HCT116 (cell line): Measurements from ENCODE around the gene DGKE. TPM values are rescaled to one million over a fixed set of nuclear protein-coding genes. Genes with fewer than 3 reads are reported as not detected.

Experiments used
- ATAC-seq: fragments of 200-7000 bp; cut with Tn5 transposase; 2 replicates; pipeline ENCODE4 v1.9.1; 2020; ENCODE audit warnings: mild to moderate bottlenecking, moderate library complexity
- BruUV-seq: library from RNA; stranded (reverse); fragments of 400-500 nt; replicated peaks from 2 replicates; lab custom pipeline; 2021; lab: Mats Ljungman, UMichigan
- CTCF ChIA-PET: fragments of 300-600 bp; sonication (Branson Sonifier 250); formaldehyde crosslinking; loops from one replicate; lab custom pipeline; 2021; ENCODE audit warnings: antibody characterized with exemption; lab: Charles Lee
- POLR2A ChIA-PET: fragments of 300-600, 350-600 bp; sonication (Branson Sonifier 250); formaldehyde crosslinking; loops from one replicate; lab custom pipeline; 2021; ENCODE audit warnings: antibody characterized with exemption; lab: Charles Lee
- RAD21 ChIA-PET, 2 experiments: fragments of 300-600 bp; sonication (Branson Sonifier 250); formaldehyde crosslinking; loops; one replicate each; lab custom pipeline; 2023; ENCODE audit warnings: low total read pairs in 2 of 2; ENCODE audit not compliant: uncharacterized antibody in 2 of 2, unreplicated experiment in 2 of 2, low non-redundant PET in 1 of 2; lab: Charles Lee
- DNase-seq: peaks from one replicate; pipeline ENCODE4 v3.0.0-alpha.2; 2010; ENCODE audit warnings: low read depth, low spot score
- H2AFZ ChIP-seq: fragments of 200-600 bp; shearing (Covaris generic), sonication (generic); 2 replicates; pipeline ENCODE4 v1.6.1; 2017; ENCODE audit warnings: low read depth, mixed run types, mixed read lengths, antibody characterized with exemption, low read length; ENCODE audit not compliant: poor library complexity, severe bottlenecking
- H3K27ac ChIP-seq: 2 replicates; pipeline ENCODE4 v1.5.1; 2012; ENCODE audit warnings: low read depth, low read length
- H3K27me3 ChIP-seq: fragments of 200-600 bp; sonication (generic); 2 replicates; pipeline ENCODE4 v1.6.1; 2016; ENCODE audit warnings: mixed run types, low read length, mixed read lengths; ENCODE audit not compliant: insufficient read depth
- H3K36me3 ChIP-seq, 2 experiments: fragments of 200-500 bp in 1 of 2; fragments of 200-600 bp in 1 of 2; sonication (Bioruptor generic) in 1 of 2; sonication (generic) in 1 of 2; 2 replicates each; pipeline versions ENCODE4 v1.5.1 to v1.6.1; 2014 to 2016; ENCODE audit warnings: low read length in 2 of 2, inconsistent platforms in 1 of 2, mixed read lengths in 1 of 2, mixed run types in 1 of 2; ENCODE audit not compliant: insufficient read depth in 2 of 2, control insufficient read depth in 1 of 2
- H3K4me1 ChIP-seq, 2 experiments: fragments of 200-600 bp in 1 of 2; sonication (generic) in 1 of 2; 2 replicates each; pipeline versions ENCODE4 v1.5.1 to v1.6.1; 2012 to 2017; ENCODE audit warnings: low read length in 2 of 2, inconsistent platforms in 1 of 2, mild to moderate bottlenecking in 1 of 2, mixed read lengths in 1 of 2, mixed run types in 1 of 2, moderate library complexity in 1 of 2; ENCODE audit not compliant: insufficient read depth in 2 of 2, control insufficient read depth in 1 of 2
- H3K4me2 ChIP-seq: fragments of 200-600 bp; sonication (generic); 2 replicates; pipeline ENCODE4 v1.6.1; 2017; ENCODE audit warnings: mixed run types, low read length, mixed read lengths
- H3K4me3 ChIP-seq, 2 experiments: fragments of 200-600 bp in 1 of 2; sonication (generic) in 1 of 2; replicated peaks in 1 of 2; 2 replicates each; pipeline ENCODE4 v1.5.1; 2011 to 2016; ENCODE audit warnings: low read length in 2 of 2, control low read depth in 1 of 2, low read depth in 1 of 2, mild to moderate bottlenecking in 1 of 2, mixed read lengths in 1 of 2, mixed run types in 1 of 2
- H3K79me2 ChIP-seq: fragments of 200-600 bp; sonication (generic); 2 replicates; pipeline ENCODE4 v1.6.1; 2017; ENCODE audit warnings: mild to moderate bottlenecking, mixed run types, low read length, moderate library complexity, mixed read lengths; ENCODE audit not compliant: insufficient read depth
- H3K9ac ChIP-seq: fragments of 200-600 bp; sonication (generic); 2 replicates; pipeline ENCODE4 v1.6.1; 2016; ENCODE audit warnings: low read length, mixed read lengths
- H3K9me2 ChIP-seq: fragments of 200-600 bp; sonication (generic), shearing (Covaris generic); 2 replicates; pipeline ENCODE4 v1.6.1; 2017; ENCODE audit warnings: mixed run types, mild to moderate bottlenecking, moderate library complexity; ENCODE audit not compliant: insufficient read depth
- H3K9me3 ChIP-seq, 2 experiments: fragments of 200-500 bp in 1 of 2; fragments of 200-600 bp in 1 of 2; sonication (Bioruptor generic) in 1 of 2; sonication (generic) in 1 of 2; 2 replicates each; pipeline ENCODE4 v1.6.1; 2014 to 2017; ENCODE audit warnings: low read length in 2 of 2, mixed read lengths in 2 of 2, inconsistent platforms in 1 of 2, low read depth in 1 of 2, mild to moderate bottlenecking in 1 of 2, mixed run types in 1 of 2, moderate library complexity in 1 of 2; ENCODE audit not compliant: control insufficient read depth in 1 of 2, insufficient read depth in 1 of 2
- H4K20me1 ChIP-seq: fragments of 200-600 bp; sonication (generic), shearing (Covaris generic); 2 replicates; pipeline ENCODE4 v1.6.1; 2017; ENCODE audit warnings: mixed run types, mild to moderate bottlenecking, moderate library complexity; ENCODE audit not compliant: insufficient read depth
- CEBPB ChIP-seq: IDR thresholded peaks from 2 replicates; pipeline ENCODE4 v1.6.1; 2012; ENCODE audit warnings: low read depth
- EGR1 ChIP-seq: IDR thresholded peaks from 2 replicates; pipeline ENCODE4 v1.6.1; 2012; ENCODE audit warnings: low read depth
- EZH2 ChIP-seq: fragments of 200-600 bp; sonication (generic); IDR thresholded peaks from 2 replicates; pipeline ENCODE4 v1.6.1; 2017; ENCODE audit warnings: antibody characterized with exemption, mixed run types
- EZH2phosphoT487 ChIP-seq: fragments of 200-600 bp; IDR thresholded peaks from 2 replicates; pipeline ENCODE4 v1.6.1; 2018; ENCODE audit warnings: antibody characterized with exemption, borderline replicate concordance
- FOSL1 ChIP-seq: IDR thresholded peaks from 2 replicates; pipeline ENCODE4 v1.6.1; 2012; ENCODE audit warnings: low read depth
- JUND ChIP-seq: IDR thresholded peaks from 2 replicates; pipeline ENCODE4 v1.6.1; 2012
- POLR2AphosphoS5 ChIP-seq: IDR thresholded peaks from 2 replicates; pipeline ENCODE4 v1.6.1; 2011; ENCODE audit warnings: mild to moderate bottlenecking, low read depth, low read length, moderate library complexity
- SP1 ChIP-seq: IDR thresholded peaks from 2 replicates; pipeline ENCODE4 v1.6.1; 2012; ENCODE audit warnings: low read depth
- YY1 ChIP-seq: IDR thresholded peaks from 2 replicates; pipeline ENCODE4 v1.6.1; 2011; ENCODE audit warnings: low read length, low read depth, moderate library complexity, mild to moderate bottlenecking; ENCODE audit not compliant: insufficient replicate concordance; ENCODE audit errors: extremely low read depth
- intact Hi-C: fragments of 100-400 bp; cut with micrococcal nuclease; formaldehyde crosslinking; loops from 2 replicates; pipeline ENCODE4 v1.10.0; 2022
- total RNA-seq: library from RNA; stranded (reverse); gene quantifications from one replicate; pipeline ENCODE4 v1.2.1, GENCODE V29; 2021; ENCODE audit not compliant: unreplicated experiment
- TF ChIP-seq, protein P1 (sequence below): IDR thresholded peaks from 2 replicates; pipeline ENCODE4 v1.6.1; 2012
- TF ChIP-seq, protein P2 (sequence below), 3 experiments: fragments of 200-600 bp in 1 of 3; sonication (generic) in 1 of 3; IDR thresholded peaks in 2 of 3; conservative IDR thresholded peaks in 1 of 3; 2 replicates each; pipeline ENCODE4 v1.5.1; 2012 to 2017; ENCODE audit warnings: low read depth in 2 of 3, low read length in 2 of 3, antibody characterized with exemption in 1 of 3, borderline replicate concordance in 1 of 3, control low read depth in 1 of 3, mild to moderate bottlenecking in 1 of 3, mixed read lengths in 1 of 3, mixed run types in 1 of 3, moderate library complexity in 1 of 3; ENCODE audit not compliant: insufficient read depth in 1 of 3

DGKE gene
- total RNA-seq, 1 experiment from 2014 or later: 5.2 TPM

DNA sequence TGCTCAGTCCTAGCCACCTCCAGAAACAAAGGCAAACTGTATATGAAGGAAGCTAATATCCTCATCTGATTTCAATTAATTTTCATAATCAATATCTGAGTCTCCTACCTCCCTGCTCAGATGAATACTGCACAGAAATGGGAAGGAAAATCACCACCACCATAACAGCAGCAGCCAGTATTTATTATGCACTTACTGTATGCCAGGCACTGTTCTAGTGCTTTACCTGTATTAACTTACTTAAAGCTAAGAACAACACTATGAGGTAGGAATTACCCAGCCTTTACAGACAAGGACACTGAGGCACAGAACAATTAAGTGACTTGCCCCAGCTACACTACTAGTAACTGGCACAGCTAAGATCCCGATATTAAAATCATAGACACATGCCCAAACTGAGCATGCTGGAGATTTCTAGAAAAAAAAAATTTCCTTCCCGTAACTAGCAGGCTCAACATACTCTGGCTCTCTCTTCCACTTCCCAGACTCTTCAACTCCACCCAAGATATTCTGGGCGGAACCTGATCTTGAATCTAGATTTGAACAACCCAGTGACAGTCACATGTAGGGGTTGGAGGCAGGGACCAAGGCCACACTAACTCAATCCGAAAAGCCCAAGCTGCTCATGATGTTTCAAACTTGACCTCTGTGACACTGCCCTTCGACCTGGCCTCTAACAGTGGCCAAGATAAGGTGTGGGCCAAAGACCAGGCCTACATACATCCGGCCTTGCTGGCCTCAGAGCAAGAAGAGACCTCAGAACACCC lies 76.0 kb downstream of the DGKE start (continued):
- TF ChIP-seq EGR1: no peak
- TF ChIP-seq CEBPB: no peak

DNA sequence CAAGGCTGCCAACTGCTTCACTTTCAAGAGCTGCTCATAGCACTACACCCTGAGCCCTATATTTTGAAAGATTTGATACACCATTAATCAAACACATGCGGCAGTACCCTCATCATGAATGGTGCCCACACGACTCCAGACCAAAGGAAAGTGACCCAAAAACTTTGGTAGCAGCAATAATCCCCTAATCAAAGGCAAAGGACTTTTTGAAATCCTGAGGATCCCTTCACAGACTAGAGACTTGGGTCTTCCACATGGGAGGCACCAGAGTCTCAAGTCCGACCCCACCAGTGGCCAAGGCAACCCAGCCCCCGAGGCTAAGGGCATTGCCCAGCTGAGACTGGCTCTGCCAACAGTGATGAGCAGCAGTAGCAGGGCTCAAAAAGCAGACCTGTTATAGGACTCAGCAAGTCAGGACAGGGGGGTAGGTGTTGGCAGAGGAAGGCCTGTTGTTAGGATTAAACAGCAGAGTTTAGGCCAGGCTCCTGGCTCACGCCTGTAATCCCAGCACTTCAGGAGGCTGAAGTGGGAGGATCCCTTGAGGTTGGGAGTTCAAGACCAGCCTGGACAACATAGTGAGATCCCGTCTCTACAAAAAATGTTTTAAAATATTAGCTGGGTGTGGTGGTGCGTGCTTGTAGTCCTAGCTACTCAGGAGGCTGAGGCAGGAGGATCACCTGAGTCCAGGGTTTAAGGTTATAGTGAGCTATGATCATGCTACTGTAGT lies 76.7 kb downstream of the DGKE start:
- H3K4me2 ChIP-seq: no peak overlapping the region
- H3K9ac ChIP-seq: no peak overlapping the region
- no peak overlapping the region for H3K4me3 ChIP-seq
- POLR2A ChIA-PET: interaction anchor here (0.9 to 2.0 kb wide), 3 partner anchors 9 to 124 kb away, joined by 3 to 9 read pairs (median 5); no protein-coding TSS in a partner anchor
- peaks cover 18 to 38% of the 10 kb centered on the region in 2 experiments for H3K36me3 ChIP-seq
- ATAC-seq (no peak), DNase-seq (no peak)
- H4K20me1 ChIP-seq: no peaks in the 10 kb centered on the region
- BruUV-seq: no TSS peak
- intact Hi-C loops: no loop called here
- CTCF ChIA-PET: no interaction called here
- TF ChIP-seq YY1 (no peak), POLR2AphosphoS5 (no peak), SP1 (no peak), JUND (no peak), EZH2 (no peak), EZH2phosphoT487 (no peak), FOSL1 (no peak)
- TF ChIP-seq, protein P1, sequence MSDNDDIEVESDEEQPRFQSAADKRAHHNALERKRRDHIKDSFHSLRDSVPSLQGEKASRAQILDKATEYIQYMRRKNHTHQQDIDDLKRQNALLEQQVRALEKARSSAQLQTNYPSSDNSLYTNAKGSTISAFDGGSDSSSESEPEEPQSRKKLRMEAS: no peak
- TF ChIP-seq, protein P2, sequence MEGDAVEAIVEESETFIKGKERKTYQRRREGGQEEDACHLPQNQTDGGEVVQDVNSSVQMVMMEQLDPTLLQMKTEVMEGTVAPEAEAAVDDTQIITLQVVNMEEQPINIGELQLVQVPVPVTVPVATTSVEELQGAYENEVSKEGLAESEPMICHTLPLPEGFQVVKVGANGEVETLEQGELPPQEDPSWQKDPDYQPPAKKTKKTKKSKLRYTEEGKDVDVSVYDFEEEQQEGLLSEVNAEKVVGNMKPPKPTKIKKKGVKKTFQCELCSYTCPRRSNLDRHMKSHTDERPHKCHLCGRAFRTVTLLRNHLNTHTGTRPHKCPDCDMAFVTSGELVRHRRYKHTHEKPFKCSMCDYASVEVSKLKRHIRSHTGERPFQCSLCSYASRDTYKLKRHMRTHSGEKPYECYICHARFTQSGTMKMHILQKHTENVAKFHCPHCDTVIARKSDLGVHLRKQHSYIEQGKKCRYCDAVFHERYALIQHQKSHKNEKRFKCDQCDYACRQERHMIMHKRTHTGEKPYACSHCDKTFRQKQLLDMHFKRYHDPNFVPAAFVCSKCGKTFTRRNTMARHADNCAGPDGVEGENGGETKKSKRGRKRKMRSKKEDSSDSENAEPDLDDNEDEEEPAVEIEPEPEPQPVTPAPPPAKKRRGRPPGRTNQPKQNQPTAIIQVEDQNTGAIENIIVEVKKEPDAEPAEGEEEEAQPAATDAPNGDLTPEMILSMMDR (IDR thresholded peaks at IDR 0.05 in 2 of 3, conservative IDR thresholded peaks at IDR 0.05 in 1 of 3; ENCODE audit: borderline replicate concordance in 1 of 3, insufficient read depth in 1 of 3, low read depth in 2 of 3, low read length in 2 of 3): no peak
- H2AFZ ChIP-seq: no peak overlapping the region
- no peaks in the 10 kb centered on the region for H3K9me2 ChIP-seq
- RAD21 ChIA-PET: interaction anchor here in 1 of 2 experiments (0.5 kb wide), 1 partner anchor 91 kb away, joined by 3 read pairs; no protein-coding TSS in a partner anchor
- H3K4me1 ChIP-seq: peaks cover 19 to 34% of the 10 kb centered on the region in 2 experiments
- peaks cover 84% of the 10 kb centered on the region for H3K79me2 ChIP-seq
- H3K27ac ChIP-seq: no peak overlapping the region
- no peaks in the 10 kb centered on the region for H3K9me3 ChIP-seq
- no peaks in the 10 kb centered on the region for H3K27me3 ChIP-seq
